IPS DF 19.7 (cell line): Measurements from ENCODE around the gene MRPL45.

Experiments
- DNase-seq: peaks from one replicate; pipeline ENCODE4 v3.0.0-alpha.2; 2013; ENCODE audit warnings: low read depth, low spot score

MRPL45 gene

DNA sequence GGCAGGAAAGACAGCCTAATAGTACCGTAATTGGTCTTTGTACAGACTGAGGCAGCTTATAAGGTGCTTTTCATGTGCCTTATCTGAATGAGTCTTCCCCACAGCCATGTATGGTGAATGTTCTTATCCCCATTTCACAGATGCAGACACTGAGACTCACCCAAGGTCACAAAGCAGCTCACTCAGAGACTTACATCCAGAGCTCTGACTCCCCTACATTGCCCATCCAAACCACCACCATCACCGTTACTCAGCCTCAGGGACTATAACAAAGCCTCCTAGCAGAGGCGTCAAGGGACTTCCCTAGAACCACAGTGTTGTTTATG is 47.4 kb downstream of the MRPL45 start:
- DNase-seq, result no peak

DNA sequence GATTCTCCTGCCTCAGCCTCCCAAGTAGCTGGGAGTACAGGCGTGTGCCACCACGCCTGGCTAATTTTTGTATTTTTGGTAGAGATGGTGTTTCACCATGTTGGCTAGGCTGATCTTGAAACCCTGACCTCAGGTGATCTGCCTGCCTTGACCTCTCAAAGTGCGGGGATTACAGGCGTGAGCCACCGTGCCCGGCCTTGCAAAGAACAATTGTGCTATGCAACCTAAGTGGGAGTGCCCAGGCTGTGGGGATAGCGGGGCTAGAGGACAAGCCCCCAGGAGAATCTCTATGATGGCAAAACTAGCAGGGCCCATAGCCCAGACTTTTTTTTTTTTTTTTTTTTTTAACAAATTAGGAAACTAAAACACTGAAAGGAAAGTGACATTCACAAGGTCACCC is 48.8 kb downstream of the MRPL45 start:
- DNase-seq, result no peak

DNA sequence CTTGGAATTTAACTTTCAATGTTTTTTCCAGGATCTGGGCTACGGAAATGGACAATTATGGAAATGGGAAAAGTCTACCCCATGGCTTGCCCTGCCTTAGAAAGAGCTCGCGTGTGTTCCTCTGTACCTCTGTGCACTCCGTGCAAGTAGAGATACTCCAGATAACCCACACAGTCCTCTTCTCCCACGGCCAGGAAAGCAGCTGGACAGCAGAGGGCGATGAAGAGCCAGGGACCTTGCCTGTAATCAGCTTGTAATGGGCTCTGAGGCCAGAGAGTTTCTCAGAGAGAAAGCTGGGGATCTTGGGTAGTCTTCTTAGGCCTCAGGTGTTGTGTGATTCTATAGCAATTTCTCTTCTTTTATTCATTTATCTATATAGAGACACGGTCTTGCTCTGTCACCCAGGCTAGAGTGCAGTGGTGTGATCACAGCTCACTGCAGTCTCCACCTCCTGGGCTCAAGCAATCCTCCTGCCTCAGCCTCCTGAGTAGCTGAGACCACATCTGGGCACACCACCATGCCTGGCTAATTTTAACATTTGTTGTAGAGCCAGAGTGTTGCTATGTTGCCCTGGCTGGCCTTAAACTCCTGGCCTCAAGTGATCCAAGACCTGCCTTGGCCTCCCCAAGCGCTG is 52.2 kb downstream of the MRPL45 start:
- DNase-seq, result no peak

DNA sequence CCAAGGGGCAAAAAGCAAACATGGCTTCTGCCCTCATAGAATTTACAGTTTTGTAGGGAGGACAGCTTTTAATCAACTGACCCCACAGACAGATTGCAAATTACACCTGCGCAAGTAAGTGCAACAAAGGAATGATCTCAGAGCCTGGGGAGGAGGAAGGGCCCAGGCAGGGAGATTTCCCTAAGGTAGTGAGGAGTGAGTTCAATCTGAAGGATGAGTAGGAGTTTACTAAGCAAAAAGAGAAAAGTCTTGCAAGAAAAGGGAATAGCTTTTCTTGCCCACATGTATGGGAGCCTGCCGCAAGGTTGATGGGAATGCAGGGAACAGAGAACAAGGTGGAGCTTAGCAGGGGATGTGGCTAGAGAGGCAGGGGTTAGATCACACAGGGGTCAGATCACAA is 53.1 kb downstream of the MRPL45 start:
- DNase-seq, result no peak

DNA sequence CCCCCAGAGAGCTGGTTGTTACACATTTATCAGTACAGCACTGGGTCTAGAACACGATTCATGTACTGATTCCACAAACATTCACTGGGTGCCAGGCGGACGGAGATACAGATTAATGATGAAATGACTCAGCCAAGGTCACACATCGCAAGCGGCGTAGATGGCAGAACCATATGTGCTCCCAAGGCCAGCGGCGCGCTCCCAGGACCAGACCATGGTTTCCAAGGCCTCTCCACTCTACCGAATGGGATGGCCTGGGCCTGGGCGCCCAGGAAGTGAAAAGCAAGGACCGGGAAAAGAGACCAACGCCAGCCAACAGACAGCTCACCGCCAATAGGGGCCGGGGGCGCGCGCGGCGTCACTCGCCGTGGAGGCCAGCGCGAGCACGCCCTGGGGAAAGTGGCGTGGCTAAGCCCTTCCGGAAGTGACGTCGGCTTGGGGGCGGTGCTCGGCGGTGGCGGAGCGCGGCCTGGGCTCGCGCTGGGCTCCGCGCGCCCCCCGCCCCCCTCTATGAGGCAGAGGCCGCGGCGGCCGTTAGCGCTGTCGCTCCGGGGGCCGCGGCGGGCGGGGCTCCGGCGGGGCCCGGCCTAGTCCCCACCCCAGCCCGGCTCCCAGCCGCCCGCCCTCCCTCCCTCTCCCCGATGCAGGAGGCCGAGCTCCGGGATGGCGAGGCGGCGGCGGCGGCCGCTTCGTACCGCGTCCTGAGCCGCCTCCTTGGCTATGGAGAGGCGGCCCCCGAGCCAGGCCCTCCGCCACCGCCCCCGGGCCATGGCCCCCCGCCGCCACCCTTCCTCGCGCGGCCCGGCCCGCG is 54.6 kb downstream of the MRPL45 start, which contains the start of gene SOCS7:
Gene SOCS7 (plus strand): TSS at position 433 of the 811 bp plus-strand sequence. CDS start 209 bp downstream, at position 642.
- peak; percentile 57 for DNase-seq

DNA sequence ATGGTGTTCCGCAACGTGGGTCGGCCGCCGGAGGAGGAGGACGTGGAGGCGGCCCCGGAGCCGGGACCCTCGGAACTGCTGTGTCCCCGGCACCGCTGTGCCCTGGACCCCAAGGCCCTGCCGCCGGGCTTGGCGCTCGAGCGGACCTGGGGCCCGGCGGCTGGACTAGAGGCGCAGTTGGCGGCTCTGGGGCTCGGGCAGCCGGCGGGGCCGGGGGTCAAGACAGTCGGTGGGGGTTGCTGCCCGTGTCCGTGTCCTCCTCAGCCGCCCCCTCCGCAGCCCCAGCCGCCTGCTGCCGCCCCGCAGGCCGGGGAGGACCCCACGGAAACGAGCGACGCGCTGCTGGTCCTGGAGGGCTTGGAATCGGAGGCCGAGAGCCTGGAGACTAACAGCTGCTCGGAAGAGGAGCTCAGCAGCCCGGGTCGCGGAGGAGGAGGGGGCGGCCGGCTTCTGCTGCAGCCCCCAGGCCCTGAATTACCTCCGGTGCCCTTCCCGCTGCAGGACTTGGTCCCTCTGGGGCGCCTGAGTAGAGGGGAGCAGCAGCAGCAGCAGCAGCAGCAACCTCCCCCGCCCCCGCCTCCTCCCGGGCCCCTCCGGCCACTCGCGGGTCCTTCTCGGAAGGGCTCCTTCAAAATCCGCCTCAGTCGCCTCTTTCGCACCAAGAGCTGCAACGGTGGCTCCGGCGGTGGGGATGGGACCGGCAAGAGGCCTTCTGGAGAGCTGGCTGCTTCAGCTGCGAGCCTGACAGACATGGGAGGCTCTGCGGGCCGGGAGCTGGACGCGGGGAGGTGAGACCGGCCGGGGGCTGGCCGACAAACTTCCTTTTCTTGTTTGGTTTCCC is 55.5 kb downstream of the MRPL45 start:
- no peak for DNase-seq

DNA sequence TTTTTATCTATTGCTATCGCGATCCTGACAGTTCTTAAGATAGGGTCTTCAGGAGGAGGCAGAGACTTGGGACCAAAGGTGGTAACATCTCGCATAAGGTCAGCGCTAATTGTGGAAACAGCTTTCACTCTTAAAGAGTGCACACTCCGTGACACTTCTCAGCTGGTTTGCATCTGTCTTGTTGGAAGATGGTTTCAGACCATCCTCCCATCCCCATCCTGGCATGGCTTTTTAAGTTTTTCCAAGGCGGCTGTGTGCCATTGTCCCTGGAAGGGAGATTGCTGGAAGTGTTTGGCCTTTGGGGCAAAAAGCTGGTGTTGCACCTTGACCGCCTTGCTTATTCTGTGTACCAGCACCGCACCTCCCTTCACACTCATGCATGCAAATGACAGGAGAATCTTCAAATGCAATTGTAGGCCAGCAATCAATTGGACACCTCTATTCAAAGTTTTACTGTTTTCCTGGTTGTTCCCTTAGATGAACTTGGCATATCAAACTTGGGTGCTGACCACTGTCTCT is 56.2 kb downstream of the MRPL45 start:
- DNase-seq, result no peak

DNA sequence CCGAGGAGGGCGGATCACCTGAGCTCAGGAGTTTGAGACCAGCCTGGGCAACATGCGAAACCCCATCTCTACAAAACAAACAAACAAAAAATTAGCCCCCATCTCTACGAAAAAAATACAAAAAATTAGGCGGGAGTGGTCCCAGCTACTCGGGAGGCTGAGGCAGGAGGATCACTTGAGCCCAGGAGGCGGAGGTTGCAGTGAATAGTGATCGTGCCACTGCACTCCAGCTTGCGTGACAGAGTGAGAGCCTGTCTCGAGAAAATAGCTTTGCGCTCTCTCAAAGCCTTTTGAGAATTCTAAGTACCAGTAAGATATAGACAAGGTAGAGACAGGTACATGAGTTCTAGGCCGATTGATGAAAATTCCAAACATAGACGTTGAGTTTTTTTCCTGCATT is 56.7 kb downstream of the MRPL45 start:
- no peak for DNase-seq

DNA sequence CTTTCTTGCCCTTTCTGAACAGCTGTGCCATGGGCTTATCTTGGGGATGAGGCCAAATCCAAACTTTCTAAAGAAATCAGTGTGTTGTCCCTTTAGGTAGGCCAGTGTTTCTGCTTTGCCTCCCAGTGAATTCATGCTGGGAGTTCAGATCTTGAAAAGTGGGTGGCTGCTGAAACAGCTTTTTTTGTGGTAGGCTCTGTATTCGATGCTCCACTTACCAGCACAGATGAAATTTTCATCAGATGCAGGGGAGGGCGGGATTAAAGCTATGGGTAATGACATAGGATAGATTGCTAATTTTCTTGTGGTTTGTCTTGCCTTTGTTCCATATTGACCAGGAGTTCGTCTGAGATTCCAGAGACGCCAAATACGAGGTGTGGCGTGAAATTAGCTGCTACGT is 57.5 kb downstream of the MRPL45 start:
- DNase-seq, result no peak

DNA sequence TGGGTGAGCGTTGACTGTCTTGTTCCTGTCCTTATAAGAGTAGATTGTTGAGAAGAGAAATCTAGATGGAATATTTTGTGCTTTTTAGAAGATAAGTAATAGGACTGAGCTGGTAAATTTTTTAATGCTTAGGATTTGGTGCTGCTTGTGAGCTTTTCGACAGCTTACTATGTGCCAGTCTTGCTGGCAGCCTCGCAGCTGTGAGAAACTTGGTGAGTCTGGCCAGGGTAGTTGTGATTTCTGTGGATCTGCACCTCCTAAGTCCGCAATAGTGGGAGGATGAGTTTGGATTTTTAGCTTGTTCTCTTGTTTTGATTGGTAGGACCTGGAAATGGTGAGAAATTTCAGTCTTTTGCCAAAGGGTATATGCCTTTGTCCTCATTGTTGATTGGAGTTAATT is 58.3 kb downstream of the MRPL45 start:
- DNase-seq, result no peak

DNA sequence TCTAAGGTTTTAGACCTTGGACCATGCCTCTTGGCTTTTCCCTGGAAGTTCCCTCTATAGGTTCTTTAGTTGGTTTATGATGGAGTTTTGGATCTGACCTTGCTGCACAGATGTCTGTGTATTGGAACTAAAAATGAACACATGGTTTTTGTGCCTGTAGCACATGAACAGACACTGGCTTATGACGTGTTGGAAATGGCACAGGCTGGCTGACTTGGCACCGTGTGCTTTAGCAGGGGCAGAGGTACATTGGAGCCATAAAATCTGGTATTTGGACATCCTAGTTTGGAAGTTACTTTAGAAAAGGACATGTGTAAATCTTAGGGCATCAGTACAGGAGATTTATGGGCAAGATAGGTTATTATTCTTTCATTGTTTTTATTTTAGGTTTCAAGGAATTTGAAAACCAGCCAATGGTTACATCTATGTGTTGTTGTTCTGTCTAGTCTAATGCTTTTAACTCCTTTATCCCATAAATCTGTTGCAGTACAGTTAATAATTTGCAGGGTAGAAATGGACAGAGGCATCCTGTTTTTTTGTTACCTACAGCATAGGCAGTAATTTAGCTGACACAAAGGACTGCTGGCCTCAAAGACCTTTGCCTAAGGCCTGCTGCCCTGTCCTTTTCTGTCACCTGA is 60.6 kb downstream of the MRPL45 start:
- DNase-seq, result no peak

DNA sequence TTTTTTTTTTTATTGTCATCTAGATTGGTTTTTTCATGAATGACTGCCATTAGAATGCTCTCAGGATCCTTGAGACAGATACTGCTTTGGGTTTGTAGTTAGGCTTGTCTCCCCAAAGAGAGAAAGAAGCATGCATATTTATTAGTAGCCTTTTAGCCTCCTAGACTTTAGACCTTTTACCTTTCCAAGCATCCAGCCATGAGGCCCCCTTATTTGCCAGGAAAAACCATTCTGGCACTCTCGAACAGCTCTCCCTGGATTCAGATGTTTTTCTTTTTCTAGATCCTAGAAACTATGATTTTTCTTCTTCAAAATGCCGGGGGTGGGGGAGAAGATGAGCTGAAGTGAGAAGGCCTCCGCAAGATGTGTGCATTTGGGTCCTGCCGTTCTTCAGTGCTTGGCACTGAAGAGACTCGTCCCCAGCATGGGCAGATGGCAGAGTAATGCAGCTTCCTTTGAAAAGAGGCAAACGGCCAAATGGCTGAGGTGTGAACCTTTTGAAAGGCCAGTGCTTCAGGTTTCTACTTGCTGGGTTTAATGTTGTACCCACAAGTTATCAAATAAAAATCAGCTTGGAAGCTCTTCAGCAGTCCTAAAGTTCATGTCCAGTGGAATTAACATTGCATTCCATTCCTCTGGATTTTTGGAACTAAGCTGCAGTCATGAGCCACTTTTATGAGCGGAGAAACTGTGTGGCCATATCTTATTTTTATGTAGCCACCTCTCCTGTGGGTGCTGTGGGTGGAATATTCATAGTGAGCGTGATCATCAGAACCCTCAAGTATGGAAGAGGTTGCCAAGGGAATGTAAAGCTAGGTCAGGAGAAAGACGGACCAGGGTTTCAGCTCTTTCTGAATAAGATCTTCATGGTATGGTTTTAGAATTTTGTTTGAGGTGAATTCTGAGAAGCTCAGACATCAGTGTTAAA is 61.9 kb downstream of the MRPL45 start:
- DNase-seq, result no peak

DNA sequence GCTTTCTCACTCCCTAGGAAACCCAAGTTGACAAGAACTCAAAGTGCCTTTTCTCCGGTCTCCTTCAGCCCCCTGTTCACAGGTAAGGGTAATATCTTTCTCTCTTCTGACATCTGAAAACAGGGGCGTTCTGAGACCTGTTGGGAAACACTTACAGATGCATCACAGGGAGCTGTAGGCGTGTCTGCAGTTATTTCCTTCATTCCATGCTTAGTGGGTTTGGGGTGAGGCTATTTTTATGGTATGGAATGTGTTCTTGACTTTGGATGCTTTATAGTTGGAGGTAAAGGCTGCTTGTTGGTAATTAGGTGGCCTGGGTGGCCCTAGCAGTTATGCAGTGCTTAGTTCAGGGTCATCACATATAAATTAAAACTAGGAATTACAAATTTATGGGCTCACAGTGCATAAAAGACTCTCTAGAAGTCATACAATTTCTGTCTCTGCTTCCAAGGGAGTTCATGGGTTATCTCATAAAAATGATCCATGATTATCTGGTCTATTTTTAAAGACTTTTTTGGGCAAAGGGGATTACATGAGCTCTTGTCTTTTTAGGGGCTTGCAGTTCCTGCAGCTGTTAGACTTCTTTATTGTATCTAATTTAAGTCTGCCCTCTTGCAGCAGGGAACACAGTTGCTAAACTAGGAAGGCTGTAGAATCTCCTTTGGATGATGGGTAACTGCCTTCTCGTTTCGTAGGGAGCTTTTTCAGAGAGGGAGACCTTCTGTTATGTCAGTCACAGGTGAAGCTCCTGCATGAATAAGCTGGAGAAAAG is 64.9 kb downstream of the MRPL45 start:
- no peak for DNase-seq

DNA sequence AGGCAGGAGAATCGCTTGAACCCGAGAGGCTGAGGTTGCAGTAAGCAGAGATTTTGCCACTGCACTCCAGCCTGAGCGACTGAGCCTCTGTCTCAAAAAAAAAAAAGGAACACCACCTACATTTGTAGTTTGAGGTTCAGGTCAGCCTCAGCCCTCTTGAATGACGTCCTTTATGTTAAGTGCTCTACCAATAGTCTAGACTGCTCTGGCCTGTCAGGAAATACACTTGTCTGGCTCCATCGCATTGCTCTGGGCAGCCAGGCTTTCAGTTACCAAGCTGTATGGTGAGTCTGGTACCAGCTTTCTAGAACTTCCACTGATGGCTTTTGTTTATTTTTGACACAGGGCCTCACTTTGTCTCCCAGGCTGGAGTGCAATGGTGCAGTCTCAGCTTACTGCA is 66.0 kb downstream of the MRPL45 start:
- no peak for DNase-seq

DNA sequence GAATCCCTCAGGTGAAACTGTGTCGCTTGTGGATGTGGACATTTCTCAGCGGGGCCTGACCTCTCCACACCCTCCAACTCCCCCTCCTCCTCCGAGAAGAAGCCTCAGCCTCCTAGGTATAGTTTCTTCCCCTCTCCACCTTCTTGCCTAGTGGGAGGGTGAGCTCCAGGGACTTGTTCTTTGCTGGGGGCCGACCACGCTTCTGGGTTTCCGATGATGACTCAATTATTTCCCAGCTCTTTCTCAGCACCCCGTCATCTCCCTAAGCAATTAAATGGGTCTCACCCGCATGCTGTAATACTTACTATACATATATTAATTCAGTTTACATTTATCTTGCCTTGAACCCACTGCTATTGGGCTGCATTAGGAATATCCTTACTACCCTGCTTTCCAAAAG is 67.8 kb downstream of the MRPL45 start:
- DNase-seq, result no peak

DNA sequence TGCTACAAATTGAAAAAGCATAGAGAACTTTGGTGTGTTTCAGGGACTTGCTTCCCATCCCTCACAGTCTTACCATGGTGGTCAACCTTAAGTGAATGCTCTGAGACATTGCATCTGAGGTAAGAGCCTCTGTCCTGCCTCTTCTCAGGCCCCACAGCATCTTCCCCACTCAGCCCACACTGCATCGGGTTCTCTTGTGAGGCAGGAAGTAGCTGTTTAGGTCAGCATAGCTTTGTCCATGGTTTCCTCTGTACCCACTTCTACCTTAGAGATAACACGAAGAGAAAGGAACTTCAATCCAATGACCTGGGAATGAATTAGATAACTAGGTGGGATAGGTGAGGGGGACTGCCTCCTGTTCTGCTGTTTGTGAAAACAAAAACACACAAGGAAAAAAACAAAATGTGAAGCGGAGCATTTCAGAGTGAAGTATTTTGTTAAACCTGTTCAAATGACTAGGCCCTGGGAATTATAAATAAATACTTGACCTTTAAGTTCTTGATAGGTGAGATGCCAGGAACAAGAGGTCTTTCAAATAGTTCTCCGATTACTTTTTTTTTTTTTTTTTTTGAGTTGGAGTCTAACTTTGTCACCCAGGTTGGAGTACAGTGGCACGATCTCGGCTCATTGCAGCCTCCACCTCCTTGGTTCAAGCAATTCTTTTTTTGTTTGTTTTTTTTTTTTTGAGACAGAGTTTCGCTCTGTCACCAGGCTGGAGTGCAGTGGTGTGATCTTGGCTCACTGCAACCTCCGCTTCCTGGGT is 72.3 kb downstream of the MRPL45 start:
- no peak for DNase-seq
